ENCODE results near the gene ADIPOR1. TPM values are rescaled to one million over a fixed set of nuclear protein-coding genes. Genes with fewer than 3 reads are reported as not detected.

The ADIPOR1 gene
- polyA plus RNA-seq, 1 of the 3 experiments (the other 2 are of a cell fraction): 82.2 TPM

- WGBS (ENCODE audit: low lambda C conversion rate): 75% methylated on average over 15 of the region's 18 CpGs
- H3K9me3 ChIP-seq: no peaks in the 10 kb centered on the region
- peaks cover 0 to 28% of the 10 kb centered on the region in 2 experiments for H3K36me3 ChIP-seq (replicated peaks in 1 of 2; ENCODE audit: control insufficient read depth in 1 of 2, insufficient read depth in 2 of 2, low read length in 1 of 2)
- no peaks in the 10 kb centered on the region for H3K79me2 ChIP-seq (ENCODE audit: insufficient read depth)
- H3K27ac ChIP-seq (ENCODE audit: low read depth in 2 of 2, low read length in 1 of 2): no peak overlapping the region; a peak in 1 of 4 replicates
- H2AFZ ChIP-seq (ENCODE audit: low read depth): peak overlapping the region; percentile 86
- H3K4me3 ChIP-seq (ENCODE audit: low read depth in 2 of 2, low read length in 1 of 2): peak overlapping the region; percentile 83 to 96
- peaks cover 4% of the 10 kb centered on the region for H3F3A ChIP-seq (replicated peaks; ENCODE audit: insufficient read depth)
- H3K4me1 ChIP-seq (ENCODE audit: control insufficient read depth in 1 of 2, insufficient read depth in 2 of 2, low read depth in 1 of 2, low read length in 1 of 2): peaks cover 0 to 14% of the 10 kb centered on the region in 2 experiments; a peak in 1 of 4 replicates
- no peaks in the 10 kb centered on the region for H3K9me2 ChIP-seq
- no peak for TF ChIP-seq TEAD4 (IDR thresholded peaks at IDR 0.05; ENCODE audit: borderline replicate concordance, insufficient read depth)
- TF ChIP-seq MEF2A (IDR thresholded peaks at IDR 0.05; ENCODE audit: borderline replicate concordance, low read depth): no peak
- no peak for TF ChIP-seq GATA2 (CRISPR knock-in tag; IDR thresholded peaks at IDR 0.05)
- no peak for TF ChIP-seq RCOR1 (IDR thresholded peaks at IDR 0.05; ENCODE audit: low read length)
- no peak for TF ChIP-seq SMC3 (IDR thresholded peaks at IDR 0.05; ENCODE audit: low read depth, low read length)
- no peak for TF ChIP-seq MAX (IDR thresholded peaks at IDR 0.05; ENCODE audit: low read depth)
- TF ChIP-seq YY1 (IDR thresholded peaks at IDR 0.05; ENCODE audit: low read depth): no peak
- TF ChIP-seq EP300 (IDR thresholded peaks at IDR 0.05; ENCODE audit: borderline replicate concordance in 1 of 2, low read depth in 1 of 2, low read length in 1 of 2): no peak
- TF ChIP-seq USF1 (IDR thresholded peaks at IDR 0.05; ENCODE audit: borderline replicate concordance, low read depth): no peak
- no peak for TF ChIP-seq NFIC (IDR thresholded peaks at IDR 0.05; ENCODE audit: borderline replicate concordance)
- TF ChIP-seq FOXM1 (IDR thresholded peaks at IDR 0.05; ENCODE audit: low read depth): no peak
- TF ChIP-seq MXI1 (IDR thresholded peaks at IDR 0.05; ENCODE audit: low read depth, low read length): no peak
- no peak for TF ChIP-seq RXRA (IDR thresholded peaks at IDR 0.05; ENCODE audit: borderline replicate concordance, low read depth)
- TF ChIP-seq RFX5 (IDR thresholded peaks at IDR 0.05; ENCODE audit: low read length): no peak
- POLR2A ChIA-PET: no interaction called here
- no peaks in the 10 kb centered on the region for H3K27me3 ChIP-seq (ENCODE audit: insufficient read depth)
- peak overlapping the region; percentile 72 for H3K9ac ChIP-seq
- no peak for DNase-seq
- H4K20me1 ChIP-seq (ENCODE audit: insufficient read depth): no peaks in the 10 kb centered on the region
- peak overlapping the region; percentile 95 for H3K4me2 ChIP-seq
- CTCF ChIA-PET: interaction anchor here (1.1 kb wide), 1 partner anchor 12 kb away, joined by 4 read pairs; no protein-coding TSS in a partner anchor
These were observed 8.1 kb upstream of the ADIPOR1 start for GRCh38 chr1:202966006-202966898.

- WGBS (ENCODE audit: low lambda C conversion rate): 93% methylated on average over 3 of the region's 3 CpGs
- Histone ChIP-seq H3K4me3 (ENCODE audit: low read depth in 2 of 2, low read length in 1 of 2) (no peak overlapping the region), H3F3A (replicated peaks; ENCODE audit: insufficient read depth) (peaks cover 4% of the 10 kb centered on the region), H4K20me1 (ENCODE audit: insufficient read depth) (no peaks in the 10 kb centered on the region), H3K27ac (ENCODE audit: low read depth in 2 of 2, low read length in 1 of 2) (no peak overlapping the region), H2AFZ (ENCODE audit: low read depth) (no peak overlapping the region), H3K4me2 (no peak overlapping the region), H3K4me1 (ENCODE audit: control insufficient read depth in 1 of 2, insufficient read depth in 2 of 2, low read depth in 1 of 2, low read length in 1 of 2) (peaks cover 0 to 14% of the 10 kb centered on the region in 2 experiments; a peak in 1 of 4 replicates), H3K9ac (no peak overlapping the region), H3K36me3 (replicated peaks in 1 of 2; ENCODE audit: control insufficient read depth in 1 of 2, insufficient read depth in 2 of 2, low read length in 1 of 2) (peaks cover 0 to 28% of the 10 kb centered on the region in 2 experiments), H3K27me3 (ENCODE audit: insufficient read depth) (no peaks in the 10 kb centered on the region), H3K9me3 (no peaks in the 10 kb centered on the region), H3K9me2 (no peaks in the 10 kb centered on the region), H3K79me2 (ENCODE audit: insufficient read depth) (no peaks in the 10 kb centered on the region)
- POLR2A ChIA-PET: no interaction called here
- CTCF ChIA-PET: no interaction called here
- TF ChIP-seq CTCF (IDR thresholded peaks at IDR 0.05) (no peak), NFIC (IDR thresholded peaks at IDR 0.05; ENCODE audit: borderline replicate concordance) (no peak), RXRA (IDR thresholded peaks at IDR 0.05; ENCODE audit: borderline replicate concordance, low read depth) (no peak), TEAD4 (IDR thresholded peaks at IDR 0.05; ENCODE audit: borderline replicate concordance, insufficient read depth) (no peak), CHD2 (IDR thresholded peaks at IDR 0.05; ENCODE audit: low read length, partially characterized antibody) (no peak), MEF2A (IDR thresholded peaks at IDR 0.05; ENCODE audit: borderline replicate concordance, low read depth) (no peak), FOXJ3 (CRISPR knock-in tag; IDR thresholded peaks at IDR 0.05) (no peak), TAF1 (IDR thresholded peaks at IDR 0.05; ENCODE audit: borderline replicate concordance, low read depth, low read length) (no peak), RFX5 (IDR thresholded peaks at IDR 0.05; ENCODE audit: low read length) (no peak), MAX (IDR thresholded peaks at IDR 0.05; ENCODE audit: low read depth) (no peak)
- TF ChIP-seq, protein P1, sequence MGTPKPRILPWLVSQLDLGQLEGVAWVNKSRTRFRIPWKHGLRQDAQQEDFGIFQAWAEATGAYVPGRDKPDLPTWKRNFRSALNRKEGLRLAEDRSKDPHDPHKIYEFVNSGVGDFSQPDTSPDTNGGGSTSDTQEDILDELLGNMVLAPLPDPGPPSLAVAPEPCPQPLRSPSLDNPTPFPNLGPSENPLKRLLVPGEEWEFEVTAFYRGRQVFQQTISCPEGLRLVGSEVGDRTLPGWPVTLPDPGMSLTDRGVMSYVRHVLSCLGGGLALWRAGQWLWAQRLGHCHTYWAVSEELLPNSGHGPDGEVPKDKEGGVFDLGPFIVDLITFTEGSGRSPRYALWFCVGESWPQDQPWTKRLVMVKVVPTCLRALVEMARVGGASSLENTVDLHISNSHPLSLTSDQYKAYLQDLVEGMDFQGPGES (IDR thresholded peaks at IDR 0.05; ENCODE audit: low read depth, low read length): no peak
- TF ChIP-seq, protein P2, sequence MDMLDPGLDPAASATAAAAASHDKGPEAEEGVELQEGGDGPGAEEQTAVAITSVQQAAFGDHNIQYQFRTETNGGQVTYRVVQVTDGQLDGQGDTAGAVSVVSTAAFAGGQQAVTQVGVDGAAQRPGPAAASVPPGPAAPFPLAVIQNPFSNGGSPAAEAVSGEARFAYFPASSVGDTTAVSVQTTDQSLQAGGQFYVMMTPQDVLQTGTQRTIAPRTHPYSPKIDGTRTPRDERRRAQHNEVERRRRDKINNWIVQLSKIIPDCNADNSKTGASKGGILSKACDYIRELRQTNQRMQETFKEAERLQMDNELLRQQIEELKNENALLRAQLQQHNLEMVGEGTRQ (IDR thresholded peaks at IDR 0.05; ENCODE audit: borderline replicate concordance, low read depth, low read length): no peak
- no peak for DNase-seq
These were observed 7.3 kb upstream of the ADIPOR1 start for GRCh38 chr1:202965422-202965821.

Data from SK-N-SH (cell line).